ENCODE results near the gene DCDC2.
"Not testable (repeated sequence)": the region's sequence is repeated elsewhere in the genome, so short reads cannot be mapped to it uniquely, and the experiment has no call there.

Gene DCDC2

GRCh38 chr6:24253360-24253759 lies 104.5 kb downstream of the DCDC2 start:
- DNase-seq: no peak

DNA sequence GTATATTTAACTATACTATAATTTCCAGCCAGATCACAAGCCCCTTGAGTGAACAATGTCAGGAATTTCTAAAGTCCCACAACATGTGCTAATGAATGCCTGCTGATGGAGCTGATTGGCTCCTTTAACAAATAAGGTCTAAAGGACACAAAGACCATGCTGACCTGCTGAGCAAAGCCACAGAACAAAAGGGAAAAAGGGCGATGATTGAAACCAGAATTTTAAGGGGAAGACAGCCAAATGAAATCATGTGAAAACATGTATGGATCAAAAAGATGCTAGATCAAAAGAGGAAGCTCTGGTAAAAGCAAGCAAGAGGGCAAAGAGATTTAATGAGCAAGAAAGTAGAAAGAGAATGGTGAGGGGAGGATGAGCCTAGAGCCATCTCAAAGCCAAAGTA lies 105.6 kb downstream of the DCDC2 start:
- no peak for DNase-seq

DNA sequence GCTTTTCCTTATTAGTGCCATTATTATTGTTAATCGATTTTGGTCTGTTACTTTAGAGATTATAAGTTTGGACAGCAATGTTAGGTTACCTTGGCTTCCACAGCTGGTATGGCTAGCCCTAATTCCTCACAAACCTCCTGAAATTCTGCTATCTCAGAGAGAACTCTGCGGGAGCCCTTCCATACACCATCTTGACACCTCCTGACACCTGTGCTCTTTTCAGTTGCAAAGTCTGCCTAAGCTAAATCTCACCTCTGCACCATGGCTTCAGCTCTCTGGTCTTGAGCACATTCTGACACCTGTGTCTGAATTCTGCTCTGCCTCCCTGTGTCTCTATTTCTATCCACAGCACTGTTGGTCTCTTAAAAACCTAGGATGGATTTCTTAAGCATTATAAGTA lies 106.5 kb downstream of the DCDC2 start:
- DNase-seq: no peak

DNA sequence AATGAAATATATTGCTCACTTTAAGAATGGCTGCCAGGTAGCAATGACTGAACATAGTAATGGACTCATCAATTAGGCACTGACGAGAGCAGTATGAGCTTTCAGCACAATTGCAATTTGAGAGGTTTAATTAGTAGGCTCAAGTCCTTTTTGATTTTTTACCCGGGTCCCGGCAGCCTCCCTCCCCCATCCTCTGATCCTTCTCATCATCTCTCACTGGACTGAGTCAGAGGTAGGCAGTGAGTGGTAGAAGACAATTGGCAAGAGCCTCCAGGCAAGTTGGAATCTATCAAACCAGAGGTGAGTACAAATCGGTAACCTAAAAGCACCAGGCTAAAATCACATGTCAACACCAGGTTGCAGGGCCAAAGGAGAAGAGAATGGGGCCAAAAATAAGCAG lies 107.9 kb downstream of the DCDC2 start:
- DNase-seq: no peak

GRCh38 chr6:24245275-24245674 lies 112.6 kb downstream of the DCDC2 start:
- DNase-seq: no peak

DNA sequence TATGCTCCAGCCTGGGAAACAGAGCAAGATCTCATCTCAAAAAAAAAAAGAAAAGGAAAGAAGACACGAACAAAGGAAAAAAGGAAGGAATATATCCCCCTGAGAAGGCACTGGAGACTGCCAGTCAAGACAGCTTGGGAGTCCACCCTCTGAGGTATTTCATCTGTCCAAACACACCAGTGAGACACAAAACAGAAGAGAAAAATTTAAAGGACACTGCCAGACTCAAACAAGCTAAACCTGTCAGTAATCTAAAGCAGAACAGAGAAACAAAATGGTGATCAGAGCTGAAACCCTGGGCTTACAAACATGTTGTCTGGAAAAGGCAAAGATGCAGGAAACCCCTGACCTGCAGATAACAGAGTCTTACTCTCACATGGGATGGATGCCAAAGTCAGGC lies 114.9 kb downstream of the DCDC2 start:
- no peak for DNase-seq

DNA sequence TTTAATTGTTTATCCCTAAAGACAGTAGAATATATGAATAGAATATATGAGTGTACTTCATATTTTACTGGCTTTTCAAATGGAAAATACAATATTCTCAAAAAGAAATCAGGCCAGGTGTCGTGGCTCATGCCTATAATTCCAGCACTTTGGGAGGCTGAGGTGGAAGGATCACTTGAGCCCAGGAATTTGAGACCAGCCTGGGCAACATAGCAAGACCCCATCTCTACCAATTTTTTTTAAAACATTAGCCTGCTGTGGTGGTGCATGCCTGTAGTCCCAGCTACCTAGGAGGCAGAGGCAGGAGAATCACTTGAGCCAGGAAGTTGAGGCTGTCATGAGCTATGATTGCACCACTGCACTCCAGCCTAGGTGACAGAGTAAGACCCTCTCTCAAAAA lies 116.1 kb downstream of the DCDC2 start:
- not testable (repeated sequence) for DNase-seq

DNA sequence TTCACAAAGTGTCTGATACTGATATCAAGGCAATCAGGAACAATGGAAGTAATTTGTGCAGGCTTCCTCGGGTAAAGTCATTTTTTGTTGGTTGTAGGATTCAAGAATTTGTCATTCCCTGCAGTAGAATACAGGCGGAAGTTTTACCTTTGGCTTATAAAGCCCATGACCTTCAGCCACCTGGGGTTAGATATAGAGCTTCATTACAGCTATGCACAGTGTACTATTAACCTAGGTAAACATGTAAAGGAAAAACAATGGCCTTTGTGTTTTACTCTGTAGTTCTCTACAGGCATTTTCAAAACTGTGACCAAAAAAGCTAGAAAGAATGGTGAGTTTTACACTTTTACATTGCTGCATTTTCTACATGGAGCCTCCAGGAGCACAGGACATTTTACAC lies 116.9 kb downstream of the DCDC2 start:
- DNase-seq: no peak

GRCh38 chr6:24240380-24240928 lies 117.4 kb downstream of the DCDC2 start:
- DNase-seq: no peak

- no peak for DNase-seq
These were observed 119.2 kb downstream of the DCDC2 start for GRCh38 chr6:24238700-24239099.

DNA sequence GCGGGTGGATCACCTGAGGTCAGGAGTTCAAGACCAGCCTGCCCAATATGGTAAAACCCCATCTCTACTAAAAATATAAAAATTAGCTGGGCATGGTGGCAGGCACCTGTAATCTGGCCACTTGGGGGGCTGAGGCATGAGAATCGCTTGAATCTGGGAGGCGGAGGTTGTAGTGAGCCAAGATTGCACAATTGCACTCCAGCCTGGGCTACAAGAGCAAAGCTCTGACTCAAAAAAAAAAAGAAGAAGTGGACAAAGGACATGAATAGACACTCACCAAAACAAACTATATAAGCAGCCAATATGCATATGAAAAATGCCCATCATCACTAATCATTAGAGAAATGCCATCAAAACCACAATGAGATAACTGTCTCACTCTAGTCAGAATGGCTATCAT lies 121.1 kb downstream of the DCDC2 start:
- not testable (repeated sequence) for DNase-seq

- no peak for DNase-seq
These were observed 123.9 kb downstream of the DCDC2 start for GRCh38 chr6:24233813-24234442.

GRCh38 chr6:24231438-24231977 lies 126.4 kb downstream of the DCDC2 start:
- no peak for DNase-seq

- DNase-seq: no peak
These were observed 128.0 kb downstream of the DCDC2 start for GRCh38 chr6:24229696-24230405.

GRCh38 chr6:24228681-24229255 lies 129.1 kb downstream of the DCDC2 start:
- DNase-seq: no peak

GRCh38 chr6:24228123-24228522 lies 129.7 kb downstream of the DCDC2 start:
- no peak for DNase-seq

- DNase-seq: no peak
These were observed 130.3 kb downstream of the DCDC2 start for GRCh38 chr6:24227556-24227955.

GRCh38 chr6:24226541-24226940 lies 131.3 kb downstream of the DCDC2 start:
- no peak for DNase-seq

- no peak for DNase-seq
These were observed 132.0 kb downstream of the DCDC2 start for GRCh38 chr6:24225838-24226237.

DNA sequence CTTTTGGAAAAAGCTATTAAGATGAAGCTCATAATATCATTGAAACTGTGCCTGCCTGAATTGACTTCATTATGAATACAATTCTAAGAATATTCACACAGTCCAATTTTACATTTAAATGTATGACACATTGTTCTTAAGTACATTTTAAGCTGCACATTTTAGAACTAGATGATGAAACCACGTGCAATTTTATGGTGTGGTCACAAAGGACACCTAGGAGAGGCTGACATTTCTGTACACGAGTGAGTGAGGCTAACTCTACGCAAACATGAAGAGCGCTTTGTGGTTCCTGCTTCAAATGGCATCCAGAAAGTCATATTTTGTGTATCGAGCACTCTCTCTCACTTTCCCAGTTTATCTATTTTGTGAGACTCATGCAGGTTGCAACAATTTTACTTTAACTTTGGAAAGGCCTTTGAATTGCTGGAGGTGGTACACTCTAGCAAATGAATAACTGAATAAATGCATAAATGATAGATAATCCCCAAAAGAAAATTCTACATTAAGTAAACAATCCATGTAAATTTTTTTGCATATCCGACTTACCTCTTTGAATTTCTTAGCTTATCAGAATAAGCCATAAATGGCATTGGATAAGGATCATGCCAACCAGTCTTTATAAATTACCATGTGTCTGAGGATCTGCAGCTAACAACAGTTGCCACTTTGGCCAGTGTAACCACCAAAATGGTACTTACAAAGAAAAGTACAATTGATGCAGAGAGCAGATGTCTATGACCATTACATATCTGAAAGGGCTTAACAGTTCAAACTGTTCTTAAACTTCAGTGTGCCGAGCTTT lies 134.5 kb downstream of the DCDC2 start:
- no peak for DNase-seq

DNA sequence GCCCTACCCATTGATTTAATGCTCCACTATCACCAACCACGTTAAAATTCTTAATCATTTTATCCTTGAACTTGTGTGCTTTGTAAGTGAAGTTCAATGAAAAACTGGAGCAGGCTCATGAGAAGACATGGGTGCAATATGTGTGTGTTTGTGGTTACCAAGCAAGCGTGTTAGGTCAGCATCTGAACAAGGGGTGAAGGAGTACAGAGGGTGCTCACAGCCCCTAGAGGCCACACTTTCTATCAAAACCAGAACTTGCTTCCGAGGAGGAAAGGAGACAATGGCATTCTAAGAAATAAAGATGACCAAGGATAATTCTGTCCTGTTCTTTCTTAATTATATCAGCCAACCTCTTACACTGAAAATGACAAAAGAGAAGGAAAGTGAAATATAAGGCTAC lies 138.2 kb downstream of the DCDC2 start:
- no peak for DNase-seq

DNA sequence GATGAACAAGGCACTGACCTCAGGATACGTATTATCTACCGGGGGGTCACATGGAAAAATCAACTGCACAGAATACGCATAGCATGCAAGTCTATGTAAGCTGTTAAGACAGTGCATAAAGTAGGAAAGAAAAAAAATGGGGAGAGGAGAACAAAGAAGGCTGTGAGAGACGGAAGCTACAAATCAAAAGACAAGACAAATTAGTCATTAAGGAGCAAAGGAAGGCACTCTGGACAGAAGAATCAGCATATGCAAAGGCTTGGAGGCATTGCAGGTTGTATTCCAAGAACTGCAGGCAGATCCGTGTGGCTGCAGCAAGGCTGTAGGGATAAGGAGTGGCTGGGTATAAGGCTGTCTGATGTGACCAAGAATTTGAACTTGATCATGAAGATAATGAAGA lies 142.9 kb downstream of the DCDC2 start:
- no peak for DNase-seq

DNA sequence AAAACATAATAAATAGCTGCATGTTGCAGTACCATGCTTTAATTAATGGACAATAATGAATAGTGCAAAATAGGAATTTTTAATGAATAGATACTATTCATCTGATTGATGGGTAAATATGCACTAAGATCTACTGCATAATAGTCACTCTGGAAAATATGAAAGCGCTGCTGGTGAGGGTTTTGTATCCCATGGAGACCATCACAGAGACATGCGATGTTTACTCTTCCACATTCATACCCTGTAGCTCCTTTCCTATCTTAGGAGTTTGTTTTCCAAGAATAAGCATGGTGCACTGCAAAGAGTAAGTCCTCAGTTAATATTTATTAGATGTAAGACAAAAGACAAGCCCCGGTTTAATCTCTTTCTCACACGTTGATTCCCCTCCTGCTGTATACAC lies 150.4 kb downstream of the DCDC2 start:
- DNase-seq: no peak

All from GOT3 (cell line).